Body of pancreas (tissue), 4 donors: ENCODE results near the gene ZBTB17.
"Not testable (repeated sequence)": the region's sequence is repeated elsewhere in the genome, so short reads cannot be mapped to it uniquely, and the experiment has no call there.

ENCODE experiments used
- CTCF ChIP-seq, 7 experiments: fragments of 450-650 bp in 4 of 7; fragments of 200-600 bp in 3 of 7; sonication (generic) in 3 of 7; IDR thresholded peaks; one replicate each; pipeline ENCODE4 v1.5.1; 2016 to 2019; ENCODE audit warnings: antibody characterized with exemption in 7 of 7
- POLR2A ChIP-seq, 3 donors: fragments of 450-650 bp; IDR thresholded peaks; one replicate each; pipeline ENCODE4 v1.6.1; 2016; ENCODE audit warnings: antibody characterized with exemption in 3 of 3, mild to moderate bottlenecking in 2 of 3

- TF ChIP-seq CTCF, POLR2A (IDR thresholded peaks at IDR 0.05): not testable (repeated sequence)
Measured at GRCh38 chr1:15896841-15897610, 78.9 kb downstream of the ZBTB17 start.
